Muscle layer of colon (tissue), 2 donors: Measurements from ENCODE around the gene MRGPRF.
"Not testable (repeated sequence)": the region's sequence is repeated elsewhere in the genome, so short reads cannot be mapped to it uniquely, and the experiment has no call there.

Source experiments
- H3K27ac ChIP-seq: one replicate; pipeline ENCODE4 v1.7.0; 2013; ENCODE audit warnings: low read depth, mild to moderate bottlenecking, low read length, moderate library complexity
- H3K27me3 ChIP-seq, 2 donors: one replicate each; pipeline ENCODE4 v1.7.0; 2013; ENCODE audit warnings: low read length in 2 of 2, mild to moderate bottlenecking in 2 of 2; ENCODE audit not compliant: insufficient read depth in 2 of 2, control insufficient read depth in 1 of 2
- H3K36me3 ChIP-seq: one replicate; pipeline ENCODE4 v1.7.0; 2013; ENCODE audit warnings: mild to moderate bottlenecking, low read length; ENCODE audit not compliant: insufficient read depth
- H3K4me1 ChIP-seq: one replicate; pipeline ENCODE4 v1.7.0; 2013; ENCODE audit warnings: mild to moderate bottlenecking, low read length; ENCODE audit not compliant: insufficient read depth
- H3K4me3 ChIP-seq, 2 donors: one replicate each; pipeline ENCODE4 v1.7.0; 2013; ENCODE audit warnings: low read length in 2 of 2, low read depth in 1 of 2, mild to moderate bottlenecking in 1 of 2, moderate library complexity in 1 of 2
- H3K9ac ChIP-seq: one replicate; pipeline ENCODE4 v1.7.0; 2013; ENCODE audit warnings: low read length
- H3K9me3 ChIP-seq: one replicate; pipeline ENCODE4 v1.7.0; 2013; ENCODE audit warnings: mild to moderate bottlenecking, low read length
- donor health status: abdominal sarcoma.
- donor health status: Adenocarcinoma of cecum.

The MRGPRF gene

GRCh38 chr11:69004411-69005182 lies 8.4 kb downstream of the MRGPRF start:
- Histone ChIP-seq H3K4me1 (peaks cover 99% of the 10 kb centered on the region), H3K27me3 (no peaks in the 10 kb centered on the region), H3K27ac (peak overlapping the region; percentile 81), H3K36me3 (peaks cover 64% of the 10 kb centered on the region), H3K9me3 (no peaks in the 10 kb centered on the region), H3K4me3 (no peak overlapping the region), H3K9ac (peak overlapping the region; percentile 53)

DNA sequence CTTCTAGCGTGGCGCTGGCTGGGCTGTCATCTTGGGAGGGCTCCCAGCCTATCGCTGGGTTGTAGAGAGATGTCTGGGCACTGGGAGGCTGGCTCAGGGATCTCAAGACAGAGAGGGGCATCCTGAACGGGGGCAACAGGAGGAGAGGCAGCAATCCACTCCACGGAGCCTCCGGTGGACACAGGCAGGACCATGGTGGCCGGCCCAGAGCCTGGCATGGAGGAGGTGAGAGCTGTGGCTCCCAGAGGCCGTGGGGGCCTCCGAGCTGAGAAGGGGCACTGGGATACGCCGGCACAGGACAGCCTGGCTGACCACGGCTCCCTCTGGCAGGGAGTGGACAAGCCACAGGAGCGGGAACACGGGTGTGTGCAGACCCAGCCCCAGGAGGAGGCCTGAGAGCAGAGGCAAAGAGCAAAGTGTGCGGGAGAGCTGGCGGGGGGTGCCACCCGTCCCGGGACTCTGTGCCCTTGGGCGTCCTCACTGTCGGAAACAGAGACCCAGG lies 9.1 kb downstream of the MRGPRF start:
- H3K9me3 ChIP-seq = no peaks in the 10 kb centered on the region
- H3K9ac ChIP-seq = peak overlapping the region; percentile 53
- peaks cover 57% of the 10 kb centered on the region for H3K36me3 ChIP-seq
- no peaks in the 10 kb centered on the region for H3K27me3 ChIP-seq
- no peak overlapping the region for H3K4me3 ChIP-seq
- H3K4me1 ChIP-seq = peaks cover 99% of the 10 kb centered on the region
- H3K27ac ChIP-seq = peak overlapping the region; percentile 81

DNA sequence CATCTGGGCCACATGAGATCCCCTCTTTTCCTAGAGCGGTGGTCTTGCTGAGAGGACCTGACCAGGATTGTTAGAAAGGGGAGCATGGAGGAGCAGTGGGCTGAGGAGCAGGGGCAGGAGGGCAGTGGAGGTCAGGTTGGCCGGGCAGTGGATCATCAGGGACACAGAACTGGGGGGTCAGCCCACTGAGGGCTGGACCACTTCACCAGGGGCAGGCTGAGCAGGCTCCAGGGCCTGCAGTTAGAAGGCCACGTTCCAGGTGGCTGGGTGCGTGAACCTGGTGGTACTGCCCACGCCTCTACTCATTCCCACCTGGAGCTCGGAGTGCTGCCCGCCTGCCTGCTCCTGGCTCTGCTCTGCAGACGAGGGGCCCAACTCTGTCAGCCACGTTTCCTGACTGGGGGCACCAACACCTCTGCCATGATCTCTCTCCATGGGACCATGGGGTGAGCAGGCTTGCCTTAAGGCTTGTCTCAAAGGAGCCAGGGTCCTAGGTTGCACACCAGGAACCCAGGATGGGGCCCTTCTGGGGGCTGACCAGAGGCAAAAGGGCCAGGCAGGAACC lies 9.7 kb downstream of the MRGPRF start:
- Histone ChIP-seq H3K9me3 (no peaks in the 10 kb centered on the region), H3K9ac (peak overlapping the region; percentile 53), H3K27ac (peak overlapping the region; percentile 81), H3K4me3 (no peak overlapping the region), H3K27me3 (no peaks in the 10 kb centered on the region), H3K36me3 (peaks cover 53% of the 10 kb centered on the region), H3K4me1 (peaks cover 100% of the 10 kb centered on the region)

DNA sequence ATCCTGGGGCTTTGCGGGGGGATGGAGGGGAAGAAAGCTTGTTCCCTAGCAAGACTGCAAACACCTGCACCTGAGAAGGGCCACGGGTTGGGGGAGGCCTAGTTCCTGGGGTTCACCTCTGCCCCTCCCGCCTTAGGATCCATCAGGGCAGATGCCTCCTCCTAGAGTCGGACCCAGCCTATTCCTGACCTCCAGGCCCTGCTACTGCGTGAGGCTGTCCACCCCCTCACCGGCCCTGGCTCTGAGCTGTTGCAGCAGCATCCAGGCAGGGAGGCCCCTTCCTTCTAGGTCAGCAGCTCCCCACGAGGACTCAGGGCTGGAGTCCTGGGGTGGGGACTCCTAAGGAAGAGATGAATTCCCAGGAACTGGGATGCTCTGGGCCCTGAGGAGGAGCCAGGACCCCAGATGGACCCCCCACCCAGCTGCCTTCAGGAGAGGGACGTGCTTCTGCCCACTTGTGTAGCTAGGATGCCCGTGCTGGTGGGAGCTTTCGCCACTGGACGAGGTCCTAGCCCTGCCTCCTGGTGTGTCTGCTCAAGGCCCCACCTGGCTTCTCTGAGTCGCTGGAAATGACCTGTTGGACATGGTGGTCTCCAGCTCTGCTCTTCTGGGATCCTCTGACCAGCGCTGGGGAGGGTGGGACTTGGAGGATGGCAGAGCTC lies 10.3 kb downstream of the MRGPRF start:
- H3K4me1 ChIP-seq = peaks cover 100% of the 10 kb centered on the region
- H3K9me3 ChIP-seq = no peaks in the 10 kb centered on the region
- no peak overlapping the region for H3K4me3 ChIP-seq
- no peaks in the 10 kb centered on the region for H3K27me3 ChIP-seq
- peaks cover 46% of the 10 kb centered on the region for H3K36me3 ChIP-seq
- H3K9ac ChIP-seq = peak overlapping the region; percentile 53
- H3K27ac ChIP-seq = peak overlapping the region; percentile 67

- H3K27ac ChIP-seq = peak overlapping the region; percentile 67
- no peaks in the 10 kb centered on the region for H3K9me3 ChIP-seq
- peaks cover 41% of the 10 kb centered on the region for H3K36me3 ChIP-seq
- peaks cover 94% of the 10 kb centered on the region for H3K4me1 ChIP-seq
- H3K27me3 ChIP-seq = no peaks in the 10 kb centered on the region
- H3K4me3 ChIP-seq = no peak overlapping the region
- peak overlapping the region; percentile 53 for H3K9ac ChIP-seq
These were observed 10.9 kb downstream of the MRGPRF start for GRCh38 chr11:69002110-69002569.

DNA sequence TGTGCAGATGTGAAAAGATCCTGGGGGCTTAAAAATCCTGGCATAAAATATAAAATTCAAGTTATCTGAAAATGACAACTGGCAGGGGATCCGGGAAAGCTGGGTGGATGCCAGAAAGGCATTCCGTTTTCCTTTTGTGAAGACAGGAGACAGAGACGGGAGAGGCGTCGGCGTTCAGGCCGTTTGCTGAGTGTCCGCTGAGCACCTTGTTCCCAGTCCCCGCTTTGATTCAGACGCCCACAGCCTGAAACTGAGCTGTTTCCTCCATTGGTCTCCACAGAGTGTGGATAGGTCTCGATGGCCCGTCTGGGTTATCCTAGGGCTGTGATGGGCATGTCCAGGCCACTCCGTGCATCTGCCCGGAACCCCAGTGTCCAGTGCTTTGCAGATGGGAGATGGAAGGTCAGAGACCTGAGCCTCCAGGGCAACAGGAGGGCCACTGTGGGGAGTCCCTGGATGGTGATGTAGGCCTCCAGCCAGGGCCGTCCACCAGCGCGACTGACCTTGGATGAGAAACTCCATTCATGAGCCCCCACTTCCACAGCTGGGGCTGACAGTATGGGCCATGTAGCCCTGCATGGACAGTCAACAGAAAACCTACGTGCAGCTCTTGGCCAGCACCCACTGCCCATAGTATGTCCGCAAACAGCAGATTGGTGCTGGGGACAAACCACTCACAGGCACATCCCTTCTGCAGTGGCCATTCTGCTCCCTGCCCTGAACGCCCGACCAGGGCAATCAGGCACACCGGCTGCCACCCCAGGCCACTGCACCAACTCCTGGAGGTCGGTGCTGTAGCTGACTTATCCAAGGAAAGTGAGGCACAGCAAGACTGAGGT lies 11.6 kb downstream of the MRGPRF start:
- Histone ChIP-seq H3K27ac (peak overlapping the region; percentile 67), H3K9ac (peak overlapping the region; percentile 38), H3K27me3 (no peaks in the 10 kb centered on the region), H3K4me3 (peak overlapping the region in 1 of 2 donors; percentile 7), H3K36me3 (peaks cover 36% of the 10 kb centered on the region), H3K4me1 (peaks cover 88% of the 10 kb centered on the region), H3K9me3 (no peaks in the 10 kb centered on the region)

DNA sequence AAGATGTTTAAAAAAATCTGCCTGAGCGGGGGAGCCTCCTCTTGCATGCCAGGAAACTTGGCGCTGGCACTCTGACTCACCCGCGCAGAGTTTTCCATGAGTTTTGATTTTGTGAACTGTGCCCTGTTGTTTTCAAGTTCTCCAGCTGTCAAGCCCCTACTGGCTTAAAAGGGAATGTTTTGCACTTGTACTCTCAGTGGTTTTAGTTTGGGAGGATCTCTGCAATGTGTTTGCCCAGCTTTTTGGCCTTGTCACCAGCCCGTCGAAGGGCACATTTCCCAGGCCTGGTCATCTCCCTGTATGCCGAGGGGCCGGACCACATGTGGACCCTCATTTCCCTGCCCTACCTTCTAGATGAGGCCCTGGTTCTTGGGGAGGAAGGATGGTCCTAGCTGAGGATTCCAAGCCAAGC lies 12.2 kb downstream of the MRGPRF start:
- H3K4me3 ChIP-seq = no peak overlapping the region
- H3K9ac ChIP-seq = peak overlapping the region; percentile 38
- H3K4me1 ChIP-seq = peaks cover 81% of the 10 kb centered on the region
- H3K9me3 ChIP-seq = no peaks in the 10 kb centered on the region
- peak overlapping the region; percentile 67 for H3K27ac ChIP-seq
- peaks cover 32% of the 10 kb centered on the region for H3K36me3 ChIP-seq
- H3K27me3 ChIP-seq = no peaks in the 10 kb centered on the region

- Histone ChIP-seq H3K27me3 (no peaks in the 10 kb centered on the region), H3K4me3 (no peak overlapping the region), H3K4me1 (peaks cover 77% of the 10 kb centered on the region), H3K9me3 (no peaks in the 10 kb centered on the region), H3K9ac (peak overlapping the region; percentile 12), H3K27ac (peak overlapping the region; percentile 67), H3K36me3 (peaks cover 27% of the 10 kb centered on the region)
These were observed 12.7 kb downstream of the MRGPRF start for GRCh38 chr11:69000391-69000790.

- not testable (repeated sequence) for H3K4me3 ChIP-seq, H3K9me3 ChIP-seq, H3K27me3 ChIP-seq
- H3K9ac ChIP-seq = peak overlapping the region; percentile 12
- H3K36me3 ChIP-seq = peaks cover 22% of the 10 kb centered on the region
- peaks cover 72% of the 10 kb centered on the region for H3K4me1 ChIP-seq
- H3K27ac ChIP-seq = peak overlapping the region; percentile 67
These were observed 13.2 kb downstream of the MRGPRF start for GRCh38 chr11:68999748-69000355.

DNA sequence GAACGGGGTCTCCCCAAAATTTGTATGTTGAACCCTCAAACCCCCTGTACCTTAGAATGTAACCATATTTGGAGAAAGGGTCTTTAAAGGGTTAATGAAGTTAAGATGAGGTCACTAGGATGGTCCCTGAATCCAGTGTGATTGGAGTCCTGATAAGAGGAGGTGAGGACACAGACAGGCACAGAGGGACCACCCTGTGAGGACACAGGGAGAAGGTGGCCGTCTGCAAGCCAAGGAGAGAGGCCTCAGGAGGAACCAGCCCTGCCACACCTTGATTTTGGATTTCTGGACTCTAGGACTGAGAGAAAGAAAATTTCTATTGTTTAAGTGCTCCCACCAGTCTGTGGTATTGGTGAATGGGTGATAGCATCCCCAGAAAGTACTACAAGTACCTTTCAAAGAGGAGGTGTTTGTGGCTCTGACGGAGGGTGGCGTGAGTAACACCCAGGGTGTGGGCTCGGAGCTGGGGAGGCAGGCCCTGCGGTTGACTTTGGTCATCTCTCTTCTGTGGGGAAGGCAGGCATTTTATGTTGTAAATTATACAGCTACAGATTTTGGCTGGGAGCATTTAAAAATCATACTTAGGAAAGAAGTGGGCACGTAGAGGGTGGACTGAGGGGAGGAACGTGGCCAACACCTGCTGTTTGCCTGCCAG lies 13.8 kb downstream of the MRGPRF start:
- Histone ChIP-seq H3K36me3 (peaks cover 15% of the 10 kb centered on the region), H3K27ac (peak overlapping the region; percentile 67), H3K4me1 (peaks cover 65% of the 10 kb centered on the region), H3K9me3 (no peaks in the 10 kb centered on the region), H3K9ac (peak overlapping the region; percentile 34), H3K27me3 (no peaks in the 10 kb centered on the region), H3K4me3 (no peak overlapping the region)
